SK-N-SH treated with all-trans-retinoic acid at 6 μM for 48 hours (cell line): ENCODE measurements around the gene PCDHA9.

Experiments
- ATAC-seq: fragments of 200-7000 bp; cut with Tn5 transposase; 3 replicates; pipeline ENCODE4 v1.9.1; 2020; ENCODE audit warnings: mild to moderate bottlenecking, moderate library complexity
- ARNTL ChIP-seq: fragments of 450-650 bp; formaldehyde crosslinking; IDR thresholded peaks from 2 replicates; pipeline ENCODE4 v1.5.0; 2020; ENCODE audit warnings: low read depth, mild to moderate bottlenecking, moderate library complexity, borderline replicate concordance
- BACH2 ChIP-seq: fragments of 250-450 bp; sonication (Bioruptor Pico); IDR thresholded peaks from 2 replicates; pipeline ENCODE4 v1.9.0; 2021; ENCODE audit warnings: mild to moderate bottlenecking, borderline replicate concordance
- CSDC2 ChIP-seq: fragments of 250-450 bp; sonication (Bioruptor Pico); IDR thresholded peaks from 2 replicates; pipeline ENCODE4 v1.5.0; 2020; ENCODE audit warnings: mild to moderate bottlenecking, moderate library complexity
- ESRRG ChIP-seq: fragments of 250-450 bp; sonication (Bioruptor Pico); IDR thresholded peaks from 2 replicates; pipeline ENCODE4 v1.6.1; 2021; ENCODE audit warnings: mild to moderate bottlenecking
- GLIS3 ChIP-seq: fragments of 250-450 bp; sonication (Bioruptor Pico); IDR thresholded peaks from 2 replicates; pipeline ENCODE4 v1.5.0; 2020; ENCODE audit warnings: mild to moderate bottlenecking, moderate library complexity
- ISL1 ChIP-seq: fragments of 250-450 bp; sonication (Bioruptor Pico); IDR thresholded peaks from 2 replicates; pipeline ENCODE4 v2.1.2; 2022; ENCODE audit warnings: mild to moderate bottlenecking, moderate library complexity
- RARB ChIP-seq: fragments of 250-450 bp; sonication (Bioruptor Pico); IDR thresholded peaks from 2 replicates; pipeline ENCODE4 v1.8.0; 2021; ENCODE audit warnings: mild to moderate bottlenecking, moderate library complexity
- SNAI2 ChIP-seq: fragments of 250-450 bp; sonication (Bioruptor Pico); IDR thresholded peaks from 2 replicates; pipeline ENCODE4 v1.5.0; 2020; ENCODE audit warnings: mild to moderate bottlenecking, moderate library complexity
- TCF4 ChIP-seq: fragments of 250-450 bp; sonication (Bioruptor Pico); IDR thresholded peaks from 2 replicates; pipeline ENCODE4 v1.8.0; 2021; ENCODE audit warnings: mild to moderate bottlenecking, moderate library complexity, borderline replicate concordance
- TOX ChIP-seq: fragments of 250-450 bp; sonication (Bioruptor Pico); IDR thresholded peaks from 2 replicates; pipeline ENCODE4 v1.8.0; 2021; ENCODE audit warnings: mild to moderate bottlenecking, moderate library complexity, borderline replicate concordance
- ZC3H10 ChIP-seq: fragments of 250-450 bp; sonication (Bioruptor Pico); IDR thresholded peaks from 2 replicates; pipeline ENCODE4 v1.5.1; 2021; ENCODE audit warnings: mild to moderate bottlenecking, moderate library complexity
- ZFP3 ChIP-seq: fragments of 250-450 bp; sonication (Bioruptor Pico); IDR thresholded peaks from 2 replicates; pipeline ENCODE4 v1.5.0; 2020; ENCODE audit warnings: mild to moderate bottlenecking, moderate library complexity
- ZFP30 ChIP-seq: fragments of 450-650 bp; formaldehyde crosslinking; IDR thresholded peaks from 2 replicates; pipeline ENCODE4 v1.5.0; 2022; ENCODE audit warnings: mild to moderate bottlenecking, moderate library complexity
- ZNF565 ChIP-seq: fragments of 450-650 bp; formaldehyde crosslinking; conservative IDR thresholded peaks from 2 replicates; pipeline ENCODE4 v1.5.0; 2020; ENCODE audit warnings: low read depth, mild to moderate bottlenecking, moderate library complexity
- ZNF70 ChIP-seq: fragments of 450-650 bp; formaldehyde crosslinking; IDR thresholded peaks from 2 replicates; pipeline ENCODE4 v1.5.0; 2020; ENCODE audit warnings: mild to moderate bottlenecking, moderate library complexity
- ZNF8 ChIP-seq: fragments of 450-650 bp; formaldehyde crosslinking; IDR thresholded peaks from 2 replicates; pipeline ENCODE4 v1.5.0; 2020; ENCODE audit warnings: mild to moderate bottlenecking, moderate library complexity
- TF ChIP-seq, protein P1 (sequence below): fragments of 250-450 bp; sonication (Bioruptor Pico); IDR thresholded peaks from 2 replicates; pipeline ENCODE4 v1.5.1; 2020; ENCODE audit warnings: low read depth, mild to moderate bottlenecking, moderate library complexity
- TF ChIP-seq, protein P2 (sequence below): fragments of 250-450 bp; sonication (Bioruptor Pico); IDR thresholded peaks from 2 replicates; pipeline ENCODE4 v1.5.1; 2021; ENCODE audit warnings: mild to moderate bottlenecking, moderate library complexity
- TF ChIP-seq, protein P3 (sequence below): fragments of 250-450 bp; sonication (Bioruptor Pico); IDR thresholded peaks from 2 replicates; pipeline ENCODE4 v1.8.0; 2021; ENCODE audit warnings: low read depth, mild to moderate bottlenecking, moderate library complexity, borderline replicate concordance
- TF ChIP-seq, protein P4 (sequence below): fragments of 250-450 bp; sonication (Bioruptor Pico); IDR thresholded peaks from 2 replicates; pipeline ENCODE4 v1.5.0; 2020; ENCODE audit warnings: mild to moderate bottlenecking, moderate library complexity

The PCDHA9 gene

DNA sequence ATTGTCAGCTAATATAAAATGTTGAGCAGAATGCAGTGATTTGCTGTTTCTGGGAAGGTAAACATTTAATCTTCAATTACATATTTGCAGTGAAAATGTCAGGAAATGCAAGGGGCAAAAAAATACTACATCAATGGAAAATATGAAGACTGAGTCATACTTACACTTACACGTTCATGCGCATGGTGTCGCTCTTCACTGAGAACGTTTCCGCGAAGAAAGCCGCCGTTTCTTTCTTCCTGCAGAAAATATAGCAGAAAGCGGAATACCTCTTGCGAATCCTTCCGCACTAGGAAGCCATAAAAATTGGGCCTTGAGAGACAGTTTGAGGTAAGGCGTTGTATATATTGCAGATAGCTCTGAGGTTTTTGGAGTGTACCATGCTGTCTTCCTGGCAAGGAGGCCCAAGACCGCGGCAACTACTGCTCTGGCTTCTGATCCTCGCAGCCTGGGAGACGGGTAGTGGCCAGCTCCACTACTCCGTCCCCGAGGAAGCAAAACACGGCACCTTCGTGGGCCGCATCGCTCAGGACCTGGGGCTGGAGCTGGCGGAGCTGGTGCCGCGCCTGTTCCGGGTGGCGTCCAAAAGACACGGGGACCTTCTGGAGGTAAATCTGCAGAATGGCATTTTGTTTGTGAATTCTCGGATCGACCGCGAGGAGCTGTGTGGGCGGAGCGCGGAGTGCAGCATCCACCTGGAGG, 33.9 kb downstream of the PCDHA9 start, which contains the start of gene PCDHA13:
PCDHA13 (plus strand) TSS at position 236 of the 702 bp plus-strand sequence; CDS start at position 381, 145 bp downstream.
- no peak for ATAC-seq
- TF ChIP-seq ZFP30 (no peak), ZNF565 (CRISPR knock-in tag) (no peak)
- TF ChIP-seq, all 23 proteins: peak for 0

DNA sequence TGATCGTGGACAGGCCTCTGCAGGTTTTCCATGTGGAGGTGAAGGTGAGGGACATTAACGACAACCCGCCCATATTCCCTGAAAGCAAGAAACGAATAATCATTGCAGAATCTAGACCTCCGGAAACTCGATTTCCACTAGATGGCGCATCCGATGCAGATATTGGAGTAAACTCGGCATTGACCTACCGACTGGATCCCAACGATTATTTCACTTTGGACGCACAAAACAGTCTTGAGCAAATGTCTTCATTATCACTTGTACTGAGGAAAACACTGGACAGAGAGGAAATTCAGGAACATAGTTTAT, 34.4 kb downstream of the PCDHA9 start:
- TF ChIP-seq SNAI2 (CRISPR knock-in tag): no peak
- TF ChIP-seq TOX (CRISPR knock-in tag): no peak
- TF ChIP-seq, protein P1, sequence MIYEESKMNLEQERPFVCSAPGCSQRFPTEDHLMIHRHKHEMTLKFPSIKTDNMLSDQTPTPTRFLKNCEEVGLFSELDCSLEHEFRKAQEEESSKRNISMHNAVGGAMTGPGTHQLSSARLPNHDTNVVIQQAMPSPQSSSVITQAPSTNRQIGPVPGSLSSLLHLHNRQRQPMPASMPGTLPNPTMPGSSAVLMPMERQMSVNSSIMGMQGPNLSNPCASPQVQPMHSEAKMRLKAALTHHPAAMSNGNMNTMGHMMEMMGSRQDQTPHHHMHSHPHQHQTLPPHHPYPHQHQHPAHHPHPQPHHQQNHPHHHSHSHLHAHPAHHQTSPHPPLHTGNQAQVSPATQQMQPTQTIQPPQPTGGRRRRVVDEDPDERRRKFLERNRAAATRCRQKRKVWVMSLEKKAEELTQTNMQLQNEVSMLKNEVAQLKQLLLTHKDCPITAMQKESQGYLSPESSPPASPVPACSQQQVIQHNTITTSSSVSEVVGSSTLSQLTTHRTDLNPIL (CRISPR knock-in tag): no peak
- TF ChIP-seq ZFP3 (CRISPR knock-in tag): no peak
- no peak for TF ChIP-seq ZNF8
- TF ChIP-seq, protein P2, sequence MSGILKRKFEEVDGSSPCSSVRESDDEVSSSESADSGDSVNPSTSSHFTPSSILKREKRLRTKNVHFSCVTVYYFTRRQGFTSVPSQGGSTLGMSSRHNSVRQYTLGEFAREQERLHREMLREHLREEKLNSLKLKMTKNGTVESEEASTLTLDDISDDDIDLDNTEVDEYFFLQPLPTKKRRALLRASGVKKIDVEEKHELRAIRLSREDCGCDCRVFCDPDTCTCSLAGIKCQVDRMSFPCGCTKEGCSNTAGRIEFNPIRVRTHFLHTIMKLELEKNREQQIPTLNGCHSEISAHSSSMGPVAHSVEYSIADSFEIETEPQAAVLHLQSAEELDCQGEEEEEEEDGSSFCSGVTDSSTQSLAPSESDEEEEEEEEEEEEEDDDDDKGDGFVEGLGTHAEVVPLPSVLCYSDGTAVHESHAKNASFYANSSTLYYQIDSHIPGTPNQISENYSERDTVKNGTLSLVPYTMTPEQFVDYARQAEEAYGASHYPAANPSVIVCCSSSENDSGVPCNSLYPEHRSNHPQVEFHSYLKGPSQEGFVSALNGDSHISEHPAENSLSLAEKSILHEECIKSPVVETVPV: no peak
- TF ChIP-seq CSDC2: no peak
- no peak for TF ChIP-seq ISL1
- TF ChIP-seq ZFP30: no peak
- TF ChIP-seq ZNF565 (CRISPR knock-in tag): no peak
- no peak for TF ChIP-seq RARB (CRISPR knock-in tag)
- TF ChIP-seq, protein P3, sequence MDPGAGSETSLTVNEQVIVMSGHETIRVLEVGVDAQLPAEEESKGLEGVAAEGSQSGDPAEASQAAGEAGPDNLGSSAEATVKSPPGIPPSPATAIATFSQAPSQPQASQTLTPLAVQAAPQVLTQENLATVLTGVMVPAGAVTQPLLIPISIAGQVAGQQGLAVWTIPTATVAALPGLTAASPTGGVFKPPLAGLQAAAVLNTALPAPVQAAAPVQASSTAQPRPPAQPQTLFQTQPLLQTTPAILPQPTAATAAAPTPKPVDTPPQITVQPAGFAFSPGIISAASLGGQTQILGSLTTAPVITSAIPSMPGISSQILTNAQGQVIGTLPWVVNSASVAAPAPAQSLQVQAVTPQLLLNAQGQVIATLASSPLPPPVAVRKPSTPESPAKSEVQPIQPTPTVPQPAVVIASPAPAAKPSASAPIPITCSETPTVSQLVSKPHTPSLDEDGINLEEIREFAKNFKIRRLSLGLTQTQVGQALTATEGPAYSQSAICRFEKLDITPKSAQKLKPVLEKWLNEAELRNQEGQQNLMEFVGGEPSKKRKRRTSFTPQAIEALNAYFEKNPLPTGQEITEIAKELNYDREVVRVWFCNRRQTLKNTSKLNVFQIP: no peak
- TF ChIP-seq BACH2: no peak
- no peak for TF ChIP-seq ZC3H10
- TF ChIP-seq ARNTL (CRISPR knock-in tag): no peak
- TF ChIP-seq ZNF70 (CRISPR knock-in tag): no peak
- no peak for TF ChIP-seq TCF4 (CRISPR knock-in tag)
- no peak for TF ChIP-seq GLIS3 (CRISPR knock-in tag)
- TF ChIP-seq, protein P4, sequence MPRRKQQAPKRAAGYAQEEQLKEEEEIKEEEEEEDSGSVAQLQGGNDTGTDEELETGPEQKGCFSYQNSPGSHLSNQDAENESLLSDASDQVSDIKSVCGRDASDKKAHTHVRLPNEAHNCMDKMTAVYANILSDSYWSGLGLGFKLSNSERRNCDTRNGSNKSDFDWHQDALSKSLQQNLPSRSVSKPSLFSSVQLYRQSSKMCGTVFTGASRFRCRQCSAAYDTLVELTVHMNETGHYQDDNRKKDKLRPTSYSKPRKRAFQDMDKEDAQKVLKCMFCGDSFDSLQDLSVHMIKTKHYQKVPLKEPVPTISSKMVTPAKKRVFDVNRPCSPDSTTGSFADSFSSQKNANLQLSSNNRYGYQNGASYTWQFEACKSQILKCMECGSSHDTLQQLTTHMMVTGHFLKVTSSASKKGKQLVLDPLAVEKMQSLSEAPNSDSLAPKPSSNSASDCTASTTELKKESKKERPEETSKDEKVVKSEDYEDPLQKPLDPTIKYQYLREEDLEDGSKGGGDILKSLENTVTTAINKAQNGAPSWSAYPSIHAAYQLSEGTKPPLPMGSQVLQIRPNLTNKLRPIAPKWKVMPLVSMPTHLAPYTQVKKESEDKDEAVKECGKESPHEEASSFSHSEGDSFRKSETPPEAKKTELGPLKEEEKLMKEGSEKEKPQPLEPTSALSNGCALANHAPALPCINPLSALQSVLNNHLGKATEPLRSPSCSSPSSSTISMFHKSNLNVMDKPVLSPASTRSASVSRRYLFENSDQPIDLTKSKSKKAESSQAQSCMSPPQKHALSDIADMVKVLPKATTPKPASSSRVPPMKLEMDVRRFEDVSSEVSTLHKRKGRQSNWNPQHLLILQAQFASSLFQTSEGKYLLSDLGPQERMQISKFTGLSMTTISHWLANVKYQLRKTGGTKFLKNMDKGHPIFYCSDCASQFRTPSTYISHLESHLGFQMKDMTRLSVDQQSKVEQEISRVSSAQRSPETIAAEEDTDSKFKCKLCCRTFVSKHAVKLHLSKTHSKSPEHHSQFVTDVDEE (CRISPR knock-in tag): no peak
- TF ChIP-seq ESRRG: no peak
- no peak for ATAC-seq

DNA sequence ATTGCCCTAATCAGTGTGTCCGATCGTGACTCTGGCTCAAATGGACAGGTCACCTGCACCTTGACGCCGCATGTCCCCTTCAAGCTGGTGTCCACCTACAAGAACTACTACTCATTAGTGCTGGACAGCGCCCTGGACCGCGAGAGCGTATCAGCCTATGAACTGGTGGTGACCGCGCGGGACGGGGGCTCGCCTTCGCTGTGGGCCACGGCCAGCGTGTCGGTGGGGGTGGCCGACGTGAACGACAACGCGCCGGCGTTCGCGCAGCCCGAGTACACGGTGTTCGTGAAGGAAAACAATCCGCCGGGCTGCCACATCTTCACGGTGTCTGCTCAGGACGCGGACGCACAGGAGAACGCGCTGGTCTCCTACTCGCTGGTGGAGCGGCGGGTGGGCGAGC, 35.2 kb downstream of the PCDHA9 start:
- TF ChIP-seq ZFP3 (CRISPR knock-in tag) (no peak), ISL1 (no peak), ESRRG (no peak), ZNF8 (no peak)
- ATAC-seq: no peak

DNA sequence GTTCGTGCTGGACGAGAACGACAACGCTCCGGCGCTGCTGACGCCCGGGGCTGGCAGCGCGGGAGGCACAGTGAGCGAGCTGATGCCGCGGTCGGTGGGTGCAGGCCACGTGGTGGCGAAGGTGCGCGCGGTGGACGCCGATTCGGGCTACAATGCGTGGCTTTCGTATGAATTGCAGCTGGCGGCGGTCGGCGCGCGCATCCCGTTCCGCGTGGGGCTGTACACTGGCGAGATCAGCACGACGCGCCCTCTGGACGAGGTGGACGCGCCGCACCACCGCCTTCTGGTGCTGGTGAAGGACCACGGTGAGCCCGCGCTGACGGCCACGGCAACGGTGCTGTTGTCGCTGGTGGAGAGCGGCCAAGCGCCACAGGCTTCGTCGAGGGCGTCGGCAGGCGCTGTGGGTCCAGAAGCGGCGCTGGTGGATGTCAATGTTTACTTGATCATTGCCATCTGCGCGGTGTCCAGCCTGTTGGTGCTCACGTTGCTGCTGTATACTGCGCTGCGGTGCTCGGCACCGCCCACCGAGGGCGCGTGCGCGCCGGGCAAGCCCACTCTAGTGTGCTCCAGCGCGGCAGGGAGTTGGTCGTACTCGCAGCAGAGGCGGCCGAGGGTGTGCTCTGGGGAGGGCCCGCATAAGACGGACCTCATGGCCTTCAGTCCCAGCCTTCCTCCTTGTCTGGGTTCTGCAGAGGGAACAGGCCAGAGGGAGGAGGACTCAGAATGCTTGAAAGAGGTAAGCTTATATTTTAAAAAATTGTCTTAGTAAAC, 35.9 kb downstream of the PCDHA9 start:
- no peak for ATAC-seq
- TF ChIP-seq TCF4 (CRISPR knock-in tag) (no peak), CSDC2 (no peak), GLIS3 (CRISPR knock-in tag) (no peak), ZFP30 (no peak), SNAI2 (CRISPR knock-in tag) (no peak), BACH2 (no peak), ZFP3 (CRISPR knock-in tag) (no peak)
